HG02798 (cell line): ENCODE measurements around the gene MLLT3.

ENCODE experiments used
- ATAC-seq: cut with Tn5 transposase; IDR thresholded peaks from one replicate; pipeline ENCODE4 v1.9.1; 2021; ENCODE audit warnings: mild to moderate bottlenecking; ENCODE audit not compliant: unreplicated experiment, poor library complexity

The MLLT3 gene

GRCh38 chr9:20562051-20562450 lies 60.2 kb downstream of the MLLT3 start:
- peak; percentile 46 for ATAC-seq

GRCh38 chr9:20561531-20561930 lies 60.8 kb downstream of the MLLT3 start:
- ATAC-seq, result no peak

- ATAC-seq, result no peak
Measured at GRCh38 chr9:20559231-20559890, 62.9 kb downstream of the MLLT3 start.

GRCh38 chr9:20558566-20559016 lies 63.7 kb downstream of the MLLT3 start:
- ATAC-seq, result no peak

- no peak for ATAC-seq
Measured at GRCh38 chr9:20557890-20558565, 64.3 kb downstream of the MLLT3 start.

- no peak for ATAC-seq
Measured at GRCh38 chr9:20557285-20557684, 65.0 kb downstream of the MLLT3 start.

GRCh38 chr9:20553558-20554149 lies 68.6 kb downstream of the MLLT3 start:
- no peak for ATAC-seq

- ATAC-seq, result no peak
Measured at GRCh38 chr9:20552874-20553557, 69.3 kb downstream of the MLLT3 start.

- ATAC-seq, result peak; percentile 57
Measured at GRCh38 chr9:20551835-20552234, 70.5 kb downstream of the MLLT3 start.

GRCh38 chr9:20551236-20551635 lies 71.1 kb downstream of the MLLT3 start:
- ATAC-seq, result no peak

- no peak for ATAC-seq
Measured at GRCh38 chr9:20550326-20550725, 72.0 kb downstream of the MLLT3 start.

GRCh38 chr9:20549053-20549452 lies 73.2 kb downstream of the MLLT3 start:
- no peak for ATAC-seq

GRCh38 chr9:20545023-20545622 lies 77.2 kb downstream of the MLLT3 start:
- ATAC-seq, result no peak

- no peak for ATAC-seq
Measured at GRCh38 chr9:20540169-20540863, 82.0 kb downstream of the MLLT3 start.

- no peak for ATAC-seq
Measured at GRCh38 chr9:20538956-20539355, 83.3 kb downstream of the MLLT3 start.

- ATAC-seq, result no peak
Measured at GRCh38 chr9:20538092-20538491, 84.2 kb downstream of the MLLT3 start.

- no peak for ATAC-seq
Measured at GRCh38 chr9:20537294-20537693, 85.0 kb downstream of the MLLT3 start.

GRCh38 chr9:20532584-20532983 lies 89.7 kb downstream of the MLLT3 start:
- no peak for ATAC-seq

- no peak for ATAC-seq
Measured at GRCh38 chr9:20529837-20530236, 92.5 kb downstream of the MLLT3 start.

- ATAC-seq, result no peak
Measured at GRCh38 chr9:20528253-20528652, 94.0 kb downstream of the MLLT3 start.
